ENCODE data around the gene GRM1.

GRM1 gene

DNA sequence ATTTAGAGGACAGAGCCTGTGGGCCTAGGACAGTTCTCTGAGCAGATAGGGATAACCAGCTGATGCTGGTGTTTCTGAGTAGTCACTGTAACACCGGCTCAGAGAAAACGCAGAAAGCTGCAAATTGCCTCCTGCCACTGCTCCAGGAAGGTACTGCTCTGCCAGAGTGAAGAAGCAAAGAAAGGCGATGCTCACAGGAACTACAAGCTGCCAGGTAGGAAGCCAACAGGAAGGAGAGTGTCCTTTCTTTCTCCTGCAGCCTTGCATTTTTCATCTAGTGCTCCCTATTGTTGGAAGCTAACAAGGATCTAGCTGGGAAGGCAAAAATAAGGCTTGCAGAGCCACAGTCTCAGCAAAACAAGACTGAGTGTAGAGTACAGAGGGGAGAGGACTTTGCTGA lies 444.1 kb downstream of the GRM1 start:
- ATAC-seq: no peak
- TF ChIP-seq, protein P1, sequence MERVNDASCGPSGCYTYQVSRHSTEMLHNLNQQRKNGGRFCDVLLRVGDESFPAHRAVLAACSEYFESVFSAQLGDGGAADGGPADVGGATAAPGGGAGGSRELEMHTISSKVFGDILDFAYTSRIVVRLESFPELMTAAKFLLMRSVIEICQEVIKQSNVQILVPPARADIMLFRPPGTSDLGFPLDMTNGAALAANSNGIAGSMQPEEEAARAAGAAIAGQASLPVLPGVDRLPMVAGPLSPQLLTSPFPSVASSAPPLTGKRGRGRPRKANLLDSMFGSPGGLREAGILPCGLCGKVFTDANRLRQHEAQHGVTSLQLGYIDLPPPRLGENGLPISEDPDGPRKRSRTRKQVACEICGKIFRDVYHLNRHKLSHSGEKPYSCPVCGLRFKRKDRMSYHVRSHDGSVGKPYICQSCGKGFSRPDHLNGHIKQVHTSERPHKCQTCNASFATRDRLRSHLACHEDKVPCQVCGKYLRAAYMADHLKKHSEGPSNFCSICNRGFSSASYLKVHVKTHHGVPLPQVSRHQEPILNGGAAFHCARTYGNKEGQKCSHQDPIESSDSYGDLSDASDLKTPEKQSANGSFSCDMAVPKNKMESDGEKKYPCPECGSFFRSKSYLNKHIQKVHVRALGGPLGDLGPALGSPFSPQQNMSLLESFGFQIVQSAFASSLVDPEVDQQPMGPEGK (CRISPR knock-in tag; IDR thresholded peaks at IDR 0.05; ENCODE audit: borderline replicate concordance): no peak
- no peak for TF ChIP-seq ESRRG (CRISPR knock-in tag; IDR thresholded peaks at IDR 0.05)
- no peak for TF ChIP-seq ISL1 (CRISPR knock-in tag; IDR thresholded peaks at IDR 0.05)
- TF ChIP-seq TCF4 (CRISPR knock-in tag; IDR thresholded peaks at IDR 0.05; ENCODE audit: borderline replicate concordance): no peak
- no peak for TF ChIP-seq PPARA (CRISPR knock-in tag; IDR thresholded peaks at IDR 0.05; ENCODE audit: borderline replicate concordance)
- TF ChIP-seq TOX (CRISPR knock-in tag; IDR thresholded peaks at IDR 0.05; ENCODE audit: borderline replicate concordance): no peak
- no peak for TF ChIP-seq RARB (CRISPR knock-in tag; IDR thresholded peaks at IDR 0.05)
- TF ChIP-seq, protein P2, sequence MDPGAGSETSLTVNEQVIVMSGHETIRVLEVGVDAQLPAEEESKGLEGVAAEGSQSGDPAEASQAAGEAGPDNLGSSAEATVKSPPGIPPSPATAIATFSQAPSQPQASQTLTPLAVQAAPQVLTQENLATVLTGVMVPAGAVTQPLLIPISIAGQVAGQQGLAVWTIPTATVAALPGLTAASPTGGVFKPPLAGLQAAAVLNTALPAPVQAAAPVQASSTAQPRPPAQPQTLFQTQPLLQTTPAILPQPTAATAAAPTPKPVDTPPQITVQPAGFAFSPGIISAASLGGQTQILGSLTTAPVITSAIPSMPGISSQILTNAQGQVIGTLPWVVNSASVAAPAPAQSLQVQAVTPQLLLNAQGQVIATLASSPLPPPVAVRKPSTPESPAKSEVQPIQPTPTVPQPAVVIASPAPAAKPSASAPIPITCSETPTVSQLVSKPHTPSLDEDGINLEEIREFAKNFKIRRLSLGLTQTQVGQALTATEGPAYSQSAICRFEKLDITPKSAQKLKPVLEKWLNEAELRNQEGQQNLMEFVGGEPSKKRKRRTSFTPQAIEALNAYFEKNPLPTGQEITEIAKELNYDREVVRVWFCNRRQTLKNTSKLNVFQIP (CRISPR knock-in tag; IDR thresholded peaks at IDR 0.05; ENCODE audit: borderline replicate concordance, low read depth): no peak
- TF ChIP-seq ZC3H10 (CRISPR knock-in tag; IDR thresholded peaks at IDR 0.05): no peak
- no peak for TF ChIP-seq ZFP3 (CRISPR knock-in tag; IDR thresholded peaks at IDR 0.05)
- no peak for TF ChIP-seq ZFP30 (CRISPR knock-in tag; IDR thresholded peaks at IDR 0.05)

DNA sequence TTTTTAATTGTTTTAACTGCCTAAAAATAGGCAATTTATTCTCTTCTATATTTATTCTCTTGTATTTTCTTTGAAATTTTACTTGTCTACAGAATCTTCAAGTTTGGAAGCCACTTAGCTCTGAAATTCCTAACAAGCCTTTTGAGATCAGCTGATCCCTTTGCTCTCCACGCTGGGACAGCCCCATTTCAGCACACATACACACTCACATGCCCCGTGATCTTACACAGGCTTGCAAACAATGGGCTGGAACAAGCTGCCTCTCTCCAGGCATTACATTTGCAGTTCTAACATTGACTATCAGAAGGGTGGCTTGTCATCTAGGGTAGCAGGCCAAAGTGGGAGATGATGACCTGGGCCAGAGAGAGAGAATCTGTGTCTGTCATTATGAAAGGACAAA lies 452.7 kb downstream of the GRM1 start:
- ATAC-seq: no peak

More for the DNA sequence above, 452.7 kb downstream of the GRM1 start:
- TF ChIP-seq, protein P1 (CRISPR knock-in tag; IDR thresholded peaks at IDR 0.05; ENCODE audit: borderline replicate concordance): no peak
- no peak for TF ChIP-seq SNAI2 (CRISPR knock-in tag; IDR thresholded peaks at IDR 0.05)
- no peak for TF ChIP-seq ARNTL (CRISPR knock-in tag; IDR thresholded peaks at IDR 0.05; ENCODE audit: borderline replicate concordance, low read depth)
- TF ChIP-seq ZFP30 (CRISPR knock-in tag; IDR thresholded peaks at IDR 0.05): no peak
- no peak for TF ChIP-seq TCF4 (CRISPR knock-in tag; IDR thresholded peaks at IDR 0.05; ENCODE audit: borderline replicate concordance)
- no peak for TF ChIP-seq ISL1 (CRISPR knock-in tag; IDR thresholded peaks at IDR 0.05)
- no peak for TF ChIP-seq BACH2 (CRISPR knock-in tag; IDR thresholded peaks at IDR 0.05; ENCODE audit: borderline replicate concordance)
- TF ChIP-seq RARB (CRISPR knock-in tag; IDR thresholded peaks at IDR 0.05): no peak
- TF ChIP-seq TOX (CRISPR knock-in tag; IDR thresholded peaks at IDR 0.05; ENCODE audit: borderline replicate concordance): no peak
- TF ChIP-seq, protein P3, sequence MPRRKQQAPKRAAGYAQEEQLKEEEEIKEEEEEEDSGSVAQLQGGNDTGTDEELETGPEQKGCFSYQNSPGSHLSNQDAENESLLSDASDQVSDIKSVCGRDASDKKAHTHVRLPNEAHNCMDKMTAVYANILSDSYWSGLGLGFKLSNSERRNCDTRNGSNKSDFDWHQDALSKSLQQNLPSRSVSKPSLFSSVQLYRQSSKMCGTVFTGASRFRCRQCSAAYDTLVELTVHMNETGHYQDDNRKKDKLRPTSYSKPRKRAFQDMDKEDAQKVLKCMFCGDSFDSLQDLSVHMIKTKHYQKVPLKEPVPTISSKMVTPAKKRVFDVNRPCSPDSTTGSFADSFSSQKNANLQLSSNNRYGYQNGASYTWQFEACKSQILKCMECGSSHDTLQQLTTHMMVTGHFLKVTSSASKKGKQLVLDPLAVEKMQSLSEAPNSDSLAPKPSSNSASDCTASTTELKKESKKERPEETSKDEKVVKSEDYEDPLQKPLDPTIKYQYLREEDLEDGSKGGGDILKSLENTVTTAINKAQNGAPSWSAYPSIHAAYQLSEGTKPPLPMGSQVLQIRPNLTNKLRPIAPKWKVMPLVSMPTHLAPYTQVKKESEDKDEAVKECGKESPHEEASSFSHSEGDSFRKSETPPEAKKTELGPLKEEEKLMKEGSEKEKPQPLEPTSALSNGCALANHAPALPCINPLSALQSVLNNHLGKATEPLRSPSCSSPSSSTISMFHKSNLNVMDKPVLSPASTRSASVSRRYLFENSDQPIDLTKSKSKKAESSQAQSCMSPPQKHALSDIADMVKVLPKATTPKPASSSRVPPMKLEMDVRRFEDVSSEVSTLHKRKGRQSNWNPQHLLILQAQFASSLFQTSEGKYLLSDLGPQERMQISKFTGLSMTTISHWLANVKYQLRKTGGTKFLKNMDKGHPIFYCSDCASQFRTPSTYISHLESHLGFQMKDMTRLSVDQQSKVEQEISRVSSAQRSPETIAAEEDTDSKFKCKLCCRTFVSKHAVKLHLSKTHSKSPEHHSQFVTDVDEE (CRISPR knock-in tag; IDR thresholded peaks at IDR 0.05): no peak
- no peak for TF ChIP-seq ZFP3 (CRISPR knock-in tag; IDR thresholded peaks at IDR 0.05)
- TF ChIP-seq, protein P4, sequence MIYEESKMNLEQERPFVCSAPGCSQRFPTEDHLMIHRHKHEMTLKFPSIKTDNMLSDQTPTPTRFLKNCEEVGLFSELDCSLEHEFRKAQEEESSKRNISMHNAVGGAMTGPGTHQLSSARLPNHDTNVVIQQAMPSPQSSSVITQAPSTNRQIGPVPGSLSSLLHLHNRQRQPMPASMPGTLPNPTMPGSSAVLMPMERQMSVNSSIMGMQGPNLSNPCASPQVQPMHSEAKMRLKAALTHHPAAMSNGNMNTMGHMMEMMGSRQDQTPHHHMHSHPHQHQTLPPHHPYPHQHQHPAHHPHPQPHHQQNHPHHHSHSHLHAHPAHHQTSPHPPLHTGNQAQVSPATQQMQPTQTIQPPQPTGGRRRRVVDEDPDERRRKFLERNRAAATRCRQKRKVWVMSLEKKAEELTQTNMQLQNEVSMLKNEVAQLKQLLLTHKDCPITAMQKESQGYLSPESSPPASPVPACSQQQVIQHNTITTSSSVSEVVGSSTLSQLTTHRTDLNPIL (CRISPR knock-in tag; IDR thresholded peaks at IDR 0.05; ENCODE audit: low read depth): no peak
- TF ChIP-seq ZNF70 (CRISPR knock-in tag; IDR thresholded peaks at IDR 0.05): no peak
- no peak for TF ChIP-seq PPARA (CRISPR knock-in tag; IDR thresholded peaks at IDR 0.05; ENCODE audit: borderline replicate concordance)
- no peak for TF ChIP-seq ZC3H10 (CRISPR knock-in tag; IDR thresholded peaks at IDR 0.05)
- no peak for TF ChIP-seq ZNF8 (CRISPR knock-in tag; IDR thresholded peaks at IDR 0.05)
- no peak for TF ChIP-seq ZNF565 (CRISPR knock-in tag; conservative IDR thresholded peaks at IDR 0.05; ENCODE audit: low read depth)
- no peak for TF ChIP-seq CSDC2 (CRISPR knock-in tag; IDR thresholded peaks at IDR 0.05)
- TF ChIP-seq, protein P5, sequence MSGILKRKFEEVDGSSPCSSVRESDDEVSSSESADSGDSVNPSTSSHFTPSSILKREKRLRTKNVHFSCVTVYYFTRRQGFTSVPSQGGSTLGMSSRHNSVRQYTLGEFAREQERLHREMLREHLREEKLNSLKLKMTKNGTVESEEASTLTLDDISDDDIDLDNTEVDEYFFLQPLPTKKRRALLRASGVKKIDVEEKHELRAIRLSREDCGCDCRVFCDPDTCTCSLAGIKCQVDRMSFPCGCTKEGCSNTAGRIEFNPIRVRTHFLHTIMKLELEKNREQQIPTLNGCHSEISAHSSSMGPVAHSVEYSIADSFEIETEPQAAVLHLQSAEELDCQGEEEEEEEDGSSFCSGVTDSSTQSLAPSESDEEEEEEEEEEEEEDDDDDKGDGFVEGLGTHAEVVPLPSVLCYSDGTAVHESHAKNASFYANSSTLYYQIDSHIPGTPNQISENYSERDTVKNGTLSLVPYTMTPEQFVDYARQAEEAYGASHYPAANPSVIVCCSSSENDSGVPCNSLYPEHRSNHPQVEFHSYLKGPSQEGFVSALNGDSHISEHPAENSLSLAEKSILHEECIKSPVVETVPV (CRISPR knock-in tag; IDR thresholded peaks at IDR 0.05): no peak
- TF ChIP-seq, protein P2 (CRISPR knock-in tag; IDR thresholded peaks at IDR 0.05; ENCODE audit: borderline replicate concordance, low read depth): no peak

Measured in SK-N-SH treated with all-trans-retinoic acid at 6 μM for 48 hours (cell line).